Adrenal gland (tissue), 5 donors: ENCODE data around the gene SLC22A5.

Experiments
- CTCF ChIP-seq, 6 experiments: fragments of 450-650 bp in 4 of 6; fragments of 200-600 bp in 2 of 6; sonication (generic) in 1 of 6; IDR thresholded peaks; 1 replicate in 5 of 6; 2 replicates in 1 of 6; pipeline versions ENCODE4 v1.5.1 to v1.8.0; 2016 to 2021; ENCODE audit warnings: antibody characterized with exemption in 6 of 6, mild to moderate bottlenecking in 2 of 6, moderate library complexity in 1 of 6
- POLR2A ChIP-seq, 2 donors: fragments of 450-650 bp; IDR thresholded peaks; one replicate each; pipeline ENCODE4 v1.6.1; 2017; ENCODE audit warnings: antibody characterized with exemption in 2 of 2, mild to moderate bottlenecking in 2 of 2, moderate library complexity in 1 of 2
- donor health status: DM: no; HTN: no; CAD: no.

GRCh38 chr5:132368186-132368585, 1.3 kb upstream of the SLC22A5 start:
- no peak for TF ChIP-seq POLR2A (IDR thresholded peaks at IDR 0.05)
- TF ChIP-seq CTCF (IDR thresholded peaks at IDR 0.05) = no peak
